Liver (tissue), 9 donors: ENCODE measurements around the gene DAO. TPM values are rescaled to one million over a fixed set of nuclear protein-coding genes. Genes with fewer than 3 reads are reported as not detected.

Source experiments
- DNase-seq: peaks from one replicate; pipeline ENCODE4 v3.0.0-alpha.2; 2017; ENCODE audit warnings: low spot score
- H3K27ac ChIP-seq, 2 donors: one replicate each; pipeline ENCODE4 v1.7.0; 2013; ENCODE audit warnings: inconsistent platforms in 2 of 2, low read length in 2 of 2, control low read depth in 1 of 2, low read depth in 1 of 2, mild to moderate bottlenecking in 1 of 2
- H3K27me3 ChIP-seq, 4 donors: one replicate each; pipeline versions ENCODE4 v1.6.1 to v1.7.0; 2013; ENCODE audit warnings: low read length in 3 of 4, inconsistent platforms in 1 of 4, mild to moderate bottlenecking in 1 of 4, moderate library complexity in 1 of 4; ENCODE audit not compliant: control insufficient read depth in 4 of 4, insufficient read depth in 4 of 4
- H3K36me3 ChIP-seq, 4 donors: one replicate each; pipeline versions ENCODE4 v1.6.1 to v1.7.0; 2013; ENCODE audit warnings: low read length in 3 of 4, mild to moderate bottlenecking in 3 of 4, low read depth in 1 of 4, moderate library complexity in 1 of 4; ENCODE audit not compliant: control insufficient read depth in 4 of 4, insufficient read depth in 3 of 4
- H3K4me1 ChIP-seq, 4 donors: one replicate each; pipeline versions ENCODE4 v1.6.1 to v1.7.0; 2013; ENCODE audit warnings: low read length in 3 of 4, mild to moderate bottlenecking in 3 of 4, moderate library complexity in 1 of 4; ENCODE audit not compliant: control insufficient read depth in 4 of 4, insufficient read depth in 4 of 4
- H3K4me3 ChIP-seq, 3 donors: one replicate each; pipeline versions ENCODE4 v1.6.1 to v1.7.0; 2013; ENCODE audit warnings: low read length in 3 of 3, control low read depth in 1 of 3, low read depth in 1 of 3, mild to moderate bottlenecking in 1 of 3
- H3K9ac ChIP-seq, 2 donors: one replicate each; pipeline ENCODE4 v1.7.0; 2013; ENCODE audit warnings: low read length in 2 of 2, mild to moderate bottlenecking in 2 of 2, moderate library complexity in 2 of 2, control low read depth in 1 of 2, low read depth in 1 of 2
- H3K9me3 ChIP-seq, 4 donors: one replicate each; pipeline versions ENCODE4 v1.6.1 to v1.7.0; 2013; ENCODE audit warnings: low read length in 3 of 4; ENCODE audit not compliant: control insufficient read depth in 4 of 4
- ATF3 ChIP-seq: IDR thresholded peaks from 2 replicates; pipeline ENCODE4 v1.6.1; 2016; ENCODE audit warnings: antibody characterized with exemption
- EGR1 ChIP-seq, 2 donors: IDR thresholded peaks; 2 replicates each; pipeline ENCODE4 v1.6.1; 2016 to 2018; ENCODE audit warnings: antibody characterized with exemption in 2 of 2, low read depth in 2 of 2
- FOXA1 ChIP-seq: IDR thresholded peaks from 2 replicates; pipeline ENCODE4 v1.6.1; 2016; ENCODE audit warnings: antibody characterized with exemption
- FOXA2 ChIP-seq: IDR thresholded peaks from 2 replicates; pipeline ENCODE4 v1.6.1; 2016; ENCODE audit warnings: antibody characterized with exemption
- GABPA ChIP-seq, 2 donors: IDR thresholded peaks in 1 of 2; conservative IDR thresholded peaks in 1 of 2; 2 replicates each; pipeline ENCODE4 v1.6.1; 2016; ENCODE audit warnings: antibody characterized with exemption in 2 of 2, mild to moderate bottlenecking in 1 of 2, moderate library complexity in 1 of 2
- HNF4A ChIP-seq, 2 donors: conservative IDR thresholded peaks; 2 replicates each; pipeline ENCODE4 v1.6.1; 2016; ENCODE audit warnings: antibody characterized with exemption in 2 of 2, mild to moderate bottlenecking in 2 of 2
- HNF4G ChIP-seq: IDR thresholded peaks from 2 replicates; pipeline ENCODE4 v1.6.1; 2016; ENCODE audit warnings: antibody characterized with exemption
- JUND ChIP-seq, 2 donors: IDR thresholded peaks; 2 replicates each; pipeline ENCODE4 v1.6.1; 2016; ENCODE audit warnings: antibody characterized with exemption in 2 of 2
- MAX ChIP-seq: IDR thresholded peaks from 2 replicates; pipeline ENCODE4 v1.6.1; 2016; ENCODE audit warnings: antibody characterized with exemption
- NR2F2 ChIP-seq: IDR thresholded peaks from 2 replicates; pipeline ENCODE4 v1.6.1; 2016; ENCODE audit warnings: antibody characterized with exemption
- RAD21 ChIP-seq, 2 donors: IDR thresholded peaks; 2 replicates each; pipeline ENCODE4 v1.6.1; 2016; ENCODE audit warnings: antibody characterized with exemption in 2 of 2, mild to moderate bottlenecking in 2 of 2
- REST ChIP-seq: IDR thresholded peaks from 2 replicates; pipeline ENCODE4 v1.6.1; 2016; ENCODE audit warnings: antibody characterized with exemption, mild to moderate bottlenecking
- RXRA ChIP-seq, 2 donors: IDR thresholded peaks; 2 replicates each; pipeline ENCODE4 v1.6.1; 2017 to 2018; ENCODE audit warnings: antibody characterized with exemption in 2 of 2, mild to moderate bottlenecking in 1 of 2
- SP1 ChIP-seq: IDR thresholded peaks from 2 replicates; pipeline ENCODE4 v1.6.1; 2018; ENCODE audit warnings: antibody characterized with exemption, mild to moderate bottlenecking
- TAF1 ChIP-seq: conservative IDR thresholded peaks from 2 replicates; pipeline ENCODE4 v1.6.1; 2016; ENCODE audit warnings: antibody characterized with exemption, mild to moderate bottlenecking
- YY1 ChIP-seq: IDR thresholded peaks from 2 replicates; pipeline ENCODE4 v1.6.1; 2016; ENCODE audit warnings: antibody characterized with exemption, mild to moderate bottlenecking
- ZBTB33 ChIP-seq: IDR thresholded peaks from 2 replicates; pipeline ENCODE4 v1.6.1; 2016; ENCODE audit warnings: antibody characterized with exemption
- WGBS: extraction: QIAGEN DNeasy Blood & Tissue Kit; methylation state at CpG from one replicate; pipeline ENCODE4 v1.1.7; 2013; 5-methylcytosine and 5-hydroxymethylcytosine counted together
- polyA plus RNA-seq, 2 donors: library from polyadenylated mRNA; stranded (reverse) in 1 of 2; unstranded in 1 of 2; fragments of 200-250 nt in 1 of 2; fragments of >200 nt in 1 of 2; fragmentation: Nextera tagmentation in 1 of 2; extraction: Ambion mirVana in 1 of 2; gene quantifications; one replicate each; pipeline versions ENCODE4 v1.2.1 to v1.2.3, GENCODE V29; 2013 to 2015
- total RNA-seq, 2 donors: library from RNA; depleted of rRNA; stranded (reverse); fragments of >200 nt; gene quantifications; one replicate each; pipeline ENCODE4 v1.2.3, GENCODE V29; 2014
- donor health status: healthy.
- donor health status: healthy.
- donor health status: healthy.
- donor health status: healthy.
- donor health status: healthy.

Gene DAO
- total and polyA plus RNA-seq, 4 donors, result 0.84 to 51.4 (median 22.9) TPM

- no peak overlapping the region for H3K4me3 ChIP-seq
- peak overlapping the region in 1 of 2 donors; percentile 42 for H3K9ac ChIP-seq
- no peak for DNase-seq
- 71% methylated on average over 6 of the region's 6 CpGs for WGBS
- no peaks in the 10 kb centered on the region for H3K9me3 ChIP-seq
- peaks cover 0 to 8% (median 1%) of the 10 kb centered on the region in 4 donors for H3K36me3 ChIP-seq
- H3K27ac ChIP-seq, result peak overlapping the region; percentile 71 to 81
- H3K27me3 ChIP-seq, result no peaks in the 10 kb centered on the region
- TF ChIP-seq YY1, result no peak
- TF ChIP-seq JUND (IDR thresholded peaks at IDR 0.05), result no peak
- no peak for TF ChIP-seq SP1
- no peak for TF ChIP-seq NR2F2
- no peak for TF ChIP-seq HNF4G
- no peak for TF ChIP-seq ZBTB33
- no peak for TF ChIP-seq RXRA (IDR thresholded peaks at IDR 0.05)
- TF ChIP-seq ATF3, result no peak
- TF ChIP-seq RAD21 (IDR thresholded peaks at IDR 0.05), result no peak
- TF ChIP-seq FOXA1, result no peak
- TF ChIP-seq GABPA (IDR thresholded peaks at IDR 0.05 in 1 of 2, conservative IDR thresholded peaks at IDR 0.05 in 1 of 2), result no peak
- TF ChIP-seq MAX, result no peak
- no peak for TF ChIP-seq EGR1 (IDR thresholded peaks at IDR 0.05; ENCODE audit: low read depth in 2 of 2)
- TF ChIP-seq FOXA2, result no peak
- H3K4me1 ChIP-seq, result peaks cover 2 to 27% (median 14%) of the 10 kb centered on the region in 4 donors
Observed at GRCh38 chr12:108839018-108839889, 40.6 kb upstream of the DAO start.

- H3K9me3 ChIP-seq, result no peaks in the 10 kb centered on the region
- WGBS, result 85% methylated on average over 10 of the region's 10 CpGs
- H3K4me3 ChIP-seq, result no peak overlapping the region
- H3K27ac ChIP-seq, result peak overlapping the region; percentile 71 to 81
- DNase-seq, result no peak
- H3K36me3 ChIP-seq, result peaks cover 0 to 11% (median 3%) of the 10 kb centered on the region in 4 donors
- H3K4me1 ChIP-seq, result peaks cover 2 to 21% (median 13%) of the 10 kb centered on the region in 4 donors
- no peak overlapping the region for H3K9ac ChIP-seq
- TF ChIP-seq NR2F2, result no peak
- TF ChIP-seq TAF1, result no peak
- no peak for TF ChIP-seq ZBTB33
- no peak for TF ChIP-seq RAD21 (IDR thresholded peaks at IDR 0.05)
- TF ChIP-seq REST, result no peak
- no peak for TF ChIP-seq GABPA (IDR thresholded peaks at IDR 0.05 in 1 of 2, conservative IDR thresholded peaks at IDR 0.05 in 1 of 2)
- TF ChIP-seq HNF4G, result no peak
- no peak for TF ChIP-seq FOXA1
- TF ChIP-seq EGR1 (IDR thresholded peaks at IDR 0.05; ENCODE audit: low read depth in 2 of 2), result no peak
- no peak for TF ChIP-seq FOXA2
- TF ChIP-seq HNF4A (conservative IDR thresholded peaks at IDR 0.05), result no peak
- no peak for TF ChIP-seq SP1
- TF ChIP-seq JUND (IDR thresholded peaks at IDR 0.05), result no peak
- no peak for TF ChIP-seq RXRA (IDR thresholded peaks at IDR 0.05)
- no peak for TF ChIP-seq ATF3
- no peak for TF ChIP-seq MAX
- no peak for TF ChIP-seq YY1
- no peaks in the 10 kb centered on the region for H3K27me3 ChIP-seq
Observed at GRCh38 chr12:108839890-108840230, 40.0 kb upstream of the DAO start.
